K562 (cell line): ENCODE data around the gene BAIAP3. TPM values are rescaled to one million over a fixed set of nuclear protein-coding genes. Genes with fewer than 3 reads are reported as not detected.

Source experiments
- ADNP ChIP-seq: fragments of 200-800 bp; sonication (Bioruptor generic); IDR thresholded peaks from 2 replicates; pipeline ENCODE4 v1.6.1; 2016; ENCODE audit warnings: missing genetic modification characterization, missing compliant biosample characterization
- ASH1L ChIP-seq: fragments of 450-650 bp; IDR thresholded peaks from 2 replicates; pipeline ENCODE4 v1.6.1; 2018; ENCODE audit warnings: borderline replicate concordance, mild to moderate bottlenecking, low read depth; ENCODE audit not compliant: partially characterized antibody
- BCOR ChIP-seq: fragments of 450-650 bp; IDR thresholded peaks from 2 replicates; pipeline ENCODE4 v1.6.1; 2016
- ELF4 ChIP-seq: fragments of 450-650 bp; formaldehyde crosslinking; IDR thresholded peaks from 2 replicates; pipeline ENCODE4 v1.4.0; 2022; ENCODE audit warnings: missing genetic modification characterization
- ETV5 ChIP-seq: sonication (generic); formaldehyde crosslinking; IDR thresholded peaks from 2 replicates; pipeline ENCODE4 v1.4.0; 2020; ENCODE audit warnings: low read depth, mild to moderate bottlenecking, missing genetic modification reagents
- NCOR1 ChIP-seq: fragments of 450-650 bp; IDR thresholded peaks from 2 replicates; pipeline ENCODE4 v1.6.1; 2016; ENCODE audit warnings: mild to moderate bottlenecking, moderate library complexity
- NKRF ChIP-seq: fragments of 450-650 bp; IDR thresholded peaks from 2 replicates; pipeline ENCODE4 v1.6.1; 2016; ENCODE audit warnings: borderline replicate concordance
- NUFIP1 ChIP-seq: fragments of 450-650 bp; IDR thresholded peaks from 2 replicates; pipeline ENCODE4 v1.6.1; 2018; ENCODE audit not compliant: partially characterized antibody
- PKNOX1 ChIP-seq: fragments of 450-650 bp; IDR thresholded peaks from 2 replicates; pipeline ENCODE4 v1.6.1; 2016
- PML ChIP-seq: IDR thresholded peaks from 2 replicates; pipeline ENCODE4 v1.6.1; 2012; ENCODE audit warnings: low read length, inconsistent platforms
- RB1 ChIP-seq: fragments of 450-650 bp; IDR thresholded peaks from 2 replicates; pipeline ENCODE4 v1.6.1; 2017; ENCODE audit warnings: low read depth, mild to moderate bottlenecking
- RFX7 ChIP-seq: fragments of 250-450 bp; sonication (Bioruptor Pico); IDR thresholded peaks from 2 replicates; pipeline ENCODE4 v1.5.1; 2021; ENCODE audit warnings: mild to moderate bottlenecking
- SMARCE1 ChIP-seq: fragments of 450-650 bp; IDR thresholded peaks from 2 replicates; pipeline ENCODE4 v1.7.1; 2016; ENCODE audit warnings: mild to moderate bottlenecking
- ZBTB12 ChIP-seq: fragments of 250-450 bp; sonication (Bioruptor Pico); IDR thresholded peaks from 2 replicates; pipeline ENCODE4 v1.4.0; 2020
- ZNF184 ChIP-seq: sonication (generic); formaldehyde crosslinking; IDR thresholded peaks from 2 replicates; pipeline ENCODE4 v1.5.0; 2020; ENCODE audit warnings: missing genetic modification reagents
- polyA plus RNA-seq, 8 experiments: library from polyadenylated mRNA; depleted of rRNA in 4 of 8; stranded (reverse) in 5 of 8; unstranded in 3 of 8; fragments of >200 nt; fragmentation: Nextera tagmentation in 2 of 8; fragmentation: Illumina TruSeq in 1 of 8; extraction: Ambion mirVana in 2 of 8; extraction: Trizol in 1 of 8; gene quantifications; 2 replicates each; pipeline versions ENCODE4 v1.2.1 to v1.2.3, GENCODE V29; 2011 to 2014; ENCODE audit warnings: inconsistent platforms in 1 of 8, missing spikeins in 1 of 8
- total RNA-seq, 7 experiments: library from RNA; depleted of rRNA in 6 of 7; stranded (reverse); fragments of >200 nt in 6 of 7; fragmentation: Illumina TruSeq in 2 of 7; extraction: Trizol in 2 of 7; gene quantifications; 2 replicates each; pipeline versions ENCODE4 v1.2.1 to v1.2.3, GENCODE V29; 2011 to 2021; ENCODE audit warnings: low replicate concordance in 1 of 7
- TF ChIP-seq, protein P1 (sequence below): sonication (generic); formaldehyde crosslinking; IDR thresholded peaks from 2 replicates; pipeline ENCODE4 v1.8.0; 2023; ENCODE audit warnings: missing genetic modification reagents, mild to moderate bottlenecking, borderline replicate concordance
- TF ChIP-seq, protein P2 (sequence below): sonication (generic); formaldehyde crosslinking; IDR thresholded peaks from 2 replicates; pipeline ENCODE4 v1.8.0; 2023; ENCODE audit warnings: mild to moderate bottlenecking, missing genetic modification reagents

Gene BAIAP3
- total and polyA plus RNA-seq, 9 of the 15 experiments (the other 6 are each of a cell fraction or from before 2014, with no cell fraction given), result 0.03 to 4.5 (median 0.57) TPM; not detected in 1

DNA sequence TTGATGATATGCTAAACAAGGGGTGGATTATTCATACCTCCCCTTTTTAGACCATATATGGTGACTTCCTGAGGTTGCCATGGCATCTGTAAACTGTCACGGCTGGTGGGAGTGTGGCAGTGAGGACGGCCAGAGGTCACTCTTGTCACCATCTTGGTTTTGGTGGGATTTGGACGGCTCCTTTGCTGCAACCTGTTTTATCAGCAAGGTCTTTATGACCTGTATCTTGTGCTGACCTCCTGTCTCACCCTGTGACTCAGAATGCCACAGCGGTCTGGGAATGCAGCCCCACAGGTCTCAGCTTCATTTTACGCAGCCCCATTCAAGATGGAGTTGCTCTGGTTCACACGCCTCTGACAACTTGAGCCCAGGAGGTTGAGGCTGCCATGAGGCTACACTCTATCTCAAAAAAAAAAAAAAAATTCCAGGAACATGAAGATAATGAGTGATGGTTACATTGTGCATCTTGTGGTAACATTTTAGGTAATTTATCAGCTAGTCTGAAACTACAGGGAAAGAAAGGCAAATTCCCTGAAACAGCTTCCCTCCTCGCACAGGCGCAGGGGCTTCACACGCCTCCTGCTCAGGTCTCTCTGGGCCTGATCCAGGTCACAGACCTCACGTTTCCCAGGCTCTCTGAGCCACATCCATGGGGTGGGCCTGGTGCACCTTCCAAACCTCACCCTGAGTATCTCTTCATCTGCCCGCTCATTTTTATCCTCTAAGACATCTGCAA, 39.4 kb upstream of the BAIAP3 start (continued):
- TF ChIP-seq, protein P1, sequence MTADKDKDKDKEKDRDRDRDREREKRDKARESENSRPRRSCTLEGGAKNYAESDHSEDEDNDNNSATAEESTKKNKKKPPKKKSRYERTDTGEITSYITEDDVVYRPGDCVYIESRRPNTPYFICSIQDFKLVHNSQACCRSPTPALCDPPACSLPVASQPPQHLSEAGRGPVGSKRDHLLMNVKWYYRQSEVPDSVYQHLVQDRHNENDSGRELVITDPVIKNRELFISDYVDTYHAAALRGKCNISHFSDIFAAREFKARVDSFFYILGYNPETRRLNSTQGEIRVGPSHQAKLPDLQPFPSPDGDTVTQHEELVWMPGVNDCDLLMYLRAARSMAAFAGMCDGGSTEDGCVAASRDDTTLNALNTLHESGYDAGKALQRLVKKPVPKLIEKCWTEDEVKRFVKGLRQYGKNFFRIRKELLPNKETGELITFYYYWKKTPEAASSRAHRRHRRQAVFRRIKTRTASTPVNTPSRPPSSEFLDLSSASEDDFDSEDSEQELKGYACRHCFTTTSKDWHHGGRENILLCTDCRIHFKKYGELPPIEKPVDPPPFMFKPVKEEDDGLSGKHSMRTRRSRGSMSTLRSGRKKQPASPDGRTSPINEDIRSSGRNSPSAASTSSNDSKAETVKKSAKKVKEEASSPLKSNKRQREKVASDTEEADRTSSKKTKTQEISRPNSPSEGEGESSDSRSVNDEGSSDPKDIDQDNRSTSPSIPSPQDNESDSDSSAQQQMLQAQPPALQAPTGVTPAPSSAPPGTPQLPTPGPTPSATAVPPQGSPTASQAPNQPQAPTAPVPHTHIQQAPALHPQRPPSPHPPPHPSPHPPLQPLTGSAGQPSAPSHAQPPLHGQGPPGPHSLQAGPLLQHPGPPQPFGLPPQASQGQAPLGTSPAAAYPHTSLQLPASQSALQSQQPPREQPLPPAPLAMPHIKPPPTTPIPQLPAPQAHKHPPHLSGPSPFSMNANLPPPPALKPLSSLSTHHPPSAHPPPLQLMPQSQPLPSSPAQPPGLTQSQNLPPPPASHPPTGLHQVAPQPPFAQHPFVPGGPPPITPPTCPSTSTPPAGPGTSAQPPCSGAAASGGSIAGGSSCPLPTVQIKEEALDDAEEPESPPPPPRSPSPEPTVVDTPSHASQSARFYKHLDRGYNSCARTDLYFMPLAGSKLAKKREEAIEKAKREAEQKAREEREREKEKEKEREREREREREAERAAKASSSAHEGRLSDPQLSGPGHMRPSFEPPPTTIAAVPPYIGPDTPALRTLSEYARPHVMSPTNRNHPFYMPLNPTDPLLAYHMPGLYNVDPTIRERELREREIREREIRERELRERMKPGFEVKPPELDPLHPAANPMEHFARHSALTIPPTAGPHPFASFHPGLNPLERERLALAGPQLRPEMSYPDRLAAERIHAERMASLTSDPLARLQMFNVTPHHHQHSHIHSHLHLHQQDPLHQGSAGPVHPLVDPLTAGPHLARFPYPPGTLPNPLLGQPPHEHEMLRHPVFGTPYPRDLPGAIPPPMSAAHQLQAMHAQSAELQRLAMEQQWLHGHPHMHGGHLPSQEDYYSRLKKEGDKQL (CRISPR knock-in tag), result no peak
- no peak for TF ChIP-seq BCOR
- TF ChIP-seq ELF4 (CRISPR knock-in tag), result peak; percentile 98
- TF ChIP-seq ZBTB12, result peak; percentile 92
- no peak for TF ChIP-seq ZNF184 (CRISPR knock-in tag)
- TF ChIP-seq ETV5, result no peak
- no peak for TF ChIP-seq ASH1L
- TF ChIP-seq NCOR1, result no peak
- no peak for TF ChIP-seq RB1
- TF ChIP-seq, protein P2, sequence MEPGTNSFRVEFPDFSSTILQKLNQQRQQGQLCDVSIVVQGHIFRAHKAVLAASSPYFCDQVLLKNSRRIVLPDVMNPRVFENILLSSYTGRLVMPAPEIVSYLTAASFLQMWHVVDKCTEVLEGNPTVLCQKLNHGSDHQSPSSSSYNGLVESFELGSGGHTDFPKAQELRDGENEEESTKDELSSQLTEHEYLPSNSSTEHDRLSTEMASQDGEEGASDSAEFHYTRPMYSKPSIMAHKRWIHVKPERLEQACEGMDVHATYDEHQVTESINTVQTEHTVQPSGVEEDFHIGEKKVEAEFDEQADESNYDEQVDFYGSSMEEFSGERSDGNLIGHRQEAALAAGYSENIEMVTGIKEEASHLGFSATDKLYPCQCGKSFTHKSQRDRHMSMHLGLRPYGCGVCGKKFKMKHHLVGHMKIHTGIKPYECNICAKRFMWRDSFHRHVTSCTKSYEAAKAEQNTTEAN (CRISPR knock-in tag), result no peak
- peak; percentile 94 for TF ChIP-seq RFX7 (CRISPR knock-in tag)
- no peak for TF ChIP-seq NKRF
- no peak for TF ChIP-seq SMARCE1
- no peak for TF ChIP-seq PML
- peak; percentile 85 for TF ChIP-seq NUFIP1
- peak; percentile 74 for TF ChIP-seq PKNOX1
- peak; percentile 19; the same call in 1 of the 2 replicates for TF ChIP-seq ADNP
